ENCODE data around the gene IL4I1.

DNA sequence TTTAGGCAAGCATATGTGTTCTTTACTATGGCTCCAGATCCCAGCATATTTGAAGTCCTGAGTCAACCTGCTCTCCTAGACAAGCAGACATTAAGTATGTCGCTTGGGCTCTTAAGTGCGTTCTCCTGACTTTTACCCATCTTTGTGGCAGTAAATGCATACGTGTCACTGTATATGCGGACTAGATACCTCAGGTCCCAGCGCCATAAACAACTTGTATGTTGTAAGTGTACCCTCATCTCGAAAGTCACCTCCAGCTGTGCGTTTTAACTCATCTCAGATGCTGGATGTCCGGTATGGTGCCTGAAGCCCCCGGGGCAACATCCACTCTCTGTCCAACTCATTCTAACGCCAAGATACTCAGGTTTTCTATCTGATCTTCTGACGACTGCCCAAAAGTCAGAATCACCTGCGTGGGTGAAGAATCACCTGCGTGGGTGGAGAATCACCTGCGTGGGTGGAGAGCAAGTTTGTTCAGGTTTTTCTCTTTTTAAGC is 44.0 kb downstream of the IL4I1 start:
- no peak for TF ChIP-seq CTCF (IDR thresholded peaks at IDR 0.05)
- TF ChIP-seq EZH2 (IDR thresholded peaks at IDR 0.05; ENCODE audit: borderline replicate concordance, insufficient read depth, low read depth, low read length, poor library complexity, severe bottlenecking) = no peak

All from B cell (primary cell).